NCI-H2196 treated with DMSO at 0.1 percent for 48 hours (cell line): ENCODE measurements around the gene MUC2.

Source experiments
- DNase-seq: peaks from one replicate; lab custom pipeline; 2025; ENCODE audit not compliant: unreplicated experiment; lab: John Stamatoyannopoulos, UW

The MUC2 gene

DNA sequence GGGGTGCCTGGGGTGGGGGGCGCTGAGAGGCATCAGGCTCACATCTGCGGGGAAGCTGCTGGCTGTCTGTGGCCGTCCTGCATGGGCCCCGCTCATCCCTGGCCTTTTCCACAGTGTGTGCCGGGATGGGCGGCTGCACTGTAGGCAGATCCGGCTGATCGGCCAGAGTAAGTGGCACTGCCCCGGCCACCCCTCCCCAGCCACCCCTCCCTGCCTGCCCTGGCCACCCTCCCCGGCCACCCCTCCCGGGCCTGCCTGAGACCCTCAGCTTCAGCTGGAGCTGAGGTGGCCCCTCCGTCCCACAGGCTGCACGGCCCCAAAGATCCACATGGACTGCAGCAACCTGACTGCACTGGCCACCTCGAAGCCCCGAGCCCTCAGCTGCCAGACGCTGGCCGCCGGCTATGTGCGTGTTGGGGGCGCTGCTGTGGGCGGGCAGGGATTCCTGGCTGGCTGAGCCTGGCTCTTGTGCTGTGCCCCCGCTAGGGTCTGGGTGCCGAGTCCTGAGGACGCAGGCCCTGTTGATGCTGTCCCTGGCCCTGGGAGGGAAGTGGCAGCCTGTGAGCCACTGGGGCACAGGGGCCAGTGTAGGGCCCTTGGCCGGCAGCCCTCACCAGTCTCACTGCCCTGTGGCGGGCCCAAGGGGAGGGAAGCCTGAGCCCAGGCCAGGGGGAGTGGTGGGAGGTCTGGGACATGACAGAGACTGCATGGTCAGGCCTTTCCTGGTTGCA, 10.9 kb downstream of the MUC2 start:
- DNase-seq = no peak

GRCh38 chr11:1086171-1087102, 11.8 kb downstream of the MUC2 start:
- no peak for DNase-seq

- no peak for DNase-seq
Measured at GRCh38 chr11:1087279-1087960, 12.7 kb downstream of the MUC2 start.

DNA sequence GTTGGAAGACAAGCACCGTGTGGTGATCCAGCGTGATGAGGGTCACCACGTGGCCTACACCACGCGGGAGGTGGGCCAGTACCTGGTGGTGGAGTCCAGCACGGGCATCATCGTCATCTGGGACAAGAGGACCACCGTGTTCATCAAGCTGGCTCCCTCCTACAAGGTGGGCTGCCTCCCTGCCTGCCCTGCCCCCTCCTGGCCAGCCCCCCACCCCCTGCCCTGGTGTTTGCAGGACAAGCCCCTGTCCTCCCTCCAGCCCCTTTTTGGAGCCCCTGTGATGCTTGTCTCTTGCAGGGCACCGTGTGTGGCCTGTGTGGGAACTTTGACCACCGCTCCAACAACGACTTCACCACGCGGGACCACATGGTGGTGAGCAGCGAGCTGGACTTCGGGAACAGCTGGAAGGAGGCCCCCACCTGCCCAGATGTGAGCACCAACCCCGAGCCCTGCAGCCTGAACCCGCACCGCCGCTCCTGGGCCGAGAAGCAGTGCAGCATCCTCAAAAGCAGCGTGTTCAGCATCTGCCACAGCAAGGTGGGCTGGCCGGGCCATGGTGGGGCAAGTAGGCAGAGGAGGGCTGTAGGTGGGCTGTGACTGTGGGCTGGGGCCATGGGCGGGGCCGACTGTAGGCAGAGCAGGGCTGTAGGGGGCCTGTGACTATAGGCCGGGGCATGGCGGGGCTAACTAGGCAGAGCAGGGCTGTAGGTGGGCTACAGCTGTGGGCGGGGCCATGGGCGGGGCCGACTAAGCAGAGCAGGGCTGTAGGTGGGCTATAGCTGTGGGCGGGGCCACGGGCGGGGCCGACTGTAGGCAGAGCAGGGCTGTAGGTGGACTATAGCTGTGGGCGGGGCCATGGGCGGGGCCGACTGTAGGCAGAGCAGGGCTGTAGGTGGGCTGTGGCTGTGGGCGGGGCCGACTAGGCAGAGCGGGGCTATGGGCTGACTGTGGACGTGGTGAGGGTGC, 13.6 kb downstream of the MUC2 start:
- DNase-seq = no peak

DNA sequence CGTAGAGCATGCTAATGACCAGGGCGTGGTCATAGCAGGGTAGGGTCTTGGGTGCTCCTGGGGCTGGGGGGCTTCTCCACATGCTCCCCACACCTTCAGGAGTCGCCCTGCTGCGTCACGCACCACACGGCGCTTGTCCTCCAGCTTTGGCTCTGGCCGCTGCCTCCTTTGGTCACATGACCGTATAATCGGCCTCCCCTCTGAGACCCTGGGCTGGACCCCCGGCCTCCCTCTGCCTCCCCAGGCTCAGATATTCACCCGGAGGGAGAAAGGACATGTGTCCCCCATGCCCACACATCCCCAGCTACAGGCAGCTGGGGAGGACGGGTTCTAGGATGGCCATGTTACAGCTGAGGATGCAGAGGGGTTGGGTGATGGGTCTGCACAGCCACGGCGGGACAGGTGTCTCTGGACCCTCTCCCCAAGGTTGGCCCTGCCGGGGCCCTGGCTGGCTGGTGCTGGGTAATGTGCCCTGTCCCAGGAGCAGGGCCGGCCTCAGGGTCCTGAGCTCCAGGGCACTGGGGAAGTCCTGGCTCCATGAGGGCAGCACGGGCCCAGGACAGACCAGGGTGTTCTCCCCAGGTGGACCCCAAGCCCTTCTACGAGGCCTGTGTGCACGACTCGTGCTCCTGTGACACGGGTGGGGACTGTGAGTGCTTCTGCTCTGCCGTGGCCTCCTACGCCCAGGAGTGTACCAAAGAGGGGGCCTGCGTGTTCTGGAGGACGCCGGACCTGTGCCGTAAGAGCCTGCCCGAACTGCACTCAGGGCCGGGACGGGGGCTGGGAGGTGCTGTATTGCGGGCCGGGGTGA, 14.5 kb downstream of the MUC2 start:
- no peak for DNase-seq

DNA sequence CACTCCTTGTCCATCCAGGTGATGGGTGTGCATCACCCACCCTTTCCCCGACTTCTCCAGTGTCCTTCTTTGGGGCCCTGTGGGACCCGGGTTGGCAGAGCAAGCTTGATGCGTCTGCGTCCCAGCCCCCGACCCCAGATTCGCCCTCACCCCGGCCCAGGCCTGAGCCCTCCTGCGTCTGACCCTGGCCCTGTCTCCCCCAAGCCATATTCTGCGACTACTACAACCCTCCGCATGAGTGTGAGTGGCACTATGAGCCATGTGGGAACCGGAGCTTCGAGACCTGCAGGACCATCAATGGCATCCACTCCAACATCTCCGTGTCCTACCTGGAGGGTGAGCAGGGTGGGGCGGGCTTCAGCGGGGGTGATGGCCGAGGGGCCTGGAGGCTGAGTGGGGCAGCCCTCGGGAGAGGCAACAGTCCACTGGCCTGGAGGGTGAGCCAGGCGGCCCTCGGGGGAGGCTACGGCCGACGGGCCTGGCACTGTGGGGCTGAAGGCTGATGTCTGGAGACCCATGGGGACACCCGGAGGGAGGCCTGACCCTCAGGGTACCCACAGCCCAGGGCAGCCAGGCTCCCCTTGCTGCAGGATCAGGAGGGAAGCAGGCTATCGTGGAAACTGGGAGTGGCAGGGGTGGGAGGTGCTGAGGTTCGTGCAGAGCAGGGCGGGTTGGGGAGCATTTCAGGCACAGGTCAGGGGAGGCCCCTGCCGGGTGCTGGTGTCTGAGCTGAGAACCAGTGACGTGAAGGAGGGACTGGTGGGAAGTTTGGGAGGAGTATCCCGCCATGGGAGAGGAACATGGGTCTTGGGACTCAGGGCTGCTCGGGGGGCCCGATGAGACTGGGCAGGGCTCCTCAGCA, 15.3 kb downstream of the MUC2 start:
- no peak for DNase-seq

DNA sequence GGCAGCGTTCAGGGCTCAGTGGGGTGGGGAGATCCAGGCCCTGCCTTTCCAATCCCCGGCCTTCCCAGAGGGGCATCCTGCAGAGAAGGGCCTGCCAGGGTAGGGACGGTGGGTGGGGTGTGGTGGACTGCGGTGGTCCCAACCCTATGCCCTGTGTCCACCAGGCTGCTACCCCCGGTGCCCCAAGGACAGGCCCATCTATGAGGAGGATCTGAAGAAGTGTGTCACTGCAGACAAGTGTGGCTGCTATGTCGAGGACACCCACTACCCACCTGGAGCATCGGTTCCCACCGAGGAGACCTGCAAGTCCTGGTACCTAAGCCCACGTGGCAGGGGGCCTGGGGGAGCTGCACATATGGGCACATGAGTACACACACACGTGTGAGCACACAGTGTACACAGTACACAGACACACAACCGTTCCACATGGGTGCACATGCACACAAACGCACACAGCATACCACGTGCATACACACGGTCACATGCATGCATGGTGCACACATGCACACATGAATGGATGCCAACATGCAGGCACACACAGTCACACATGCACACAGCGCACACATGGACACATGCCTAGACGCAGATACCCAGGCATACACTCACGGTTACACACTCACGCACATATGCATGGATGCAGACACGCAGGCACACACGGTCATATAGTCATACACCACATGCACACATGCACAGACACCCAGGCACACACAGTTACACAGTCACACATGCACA, 16.1 kb downstream of the MUC2 start:
- no peak for DNase-seq

DNA sequence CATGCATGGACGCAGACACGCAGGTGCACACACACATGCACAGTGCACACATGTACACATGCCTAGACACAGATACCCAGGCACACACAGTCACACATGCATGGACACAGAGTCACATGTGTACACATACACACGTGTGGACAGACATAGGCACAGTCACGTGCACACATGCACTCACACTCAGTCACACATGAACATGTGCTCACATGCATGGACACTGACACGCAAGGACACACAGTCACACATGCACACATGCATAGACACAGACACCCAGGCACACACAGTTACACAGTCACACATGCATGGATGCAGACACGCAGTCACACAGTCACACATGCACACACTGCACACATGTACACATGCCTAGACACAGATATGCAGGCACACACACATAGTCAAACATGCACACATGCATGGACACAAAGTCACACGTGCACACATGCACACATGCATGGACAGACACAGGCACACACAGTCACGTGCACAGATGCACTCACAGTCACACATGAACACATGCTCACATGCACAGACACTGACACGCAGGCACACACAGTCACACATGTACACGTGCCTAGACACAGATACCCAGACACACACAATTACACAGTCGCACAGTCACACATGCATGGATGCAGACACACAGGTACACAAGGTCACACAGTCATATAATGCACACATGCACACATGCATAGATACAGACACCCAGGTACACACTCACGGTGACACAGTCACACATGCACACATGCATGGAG, 16.8 kb downstream of the MUC2 start:
- no peak for DNase-seq

GRCh38 chr11:1092145-1092670, 17.5 kb downstream of the MUC2 start:
- no peak for DNase-seq

DNA sequence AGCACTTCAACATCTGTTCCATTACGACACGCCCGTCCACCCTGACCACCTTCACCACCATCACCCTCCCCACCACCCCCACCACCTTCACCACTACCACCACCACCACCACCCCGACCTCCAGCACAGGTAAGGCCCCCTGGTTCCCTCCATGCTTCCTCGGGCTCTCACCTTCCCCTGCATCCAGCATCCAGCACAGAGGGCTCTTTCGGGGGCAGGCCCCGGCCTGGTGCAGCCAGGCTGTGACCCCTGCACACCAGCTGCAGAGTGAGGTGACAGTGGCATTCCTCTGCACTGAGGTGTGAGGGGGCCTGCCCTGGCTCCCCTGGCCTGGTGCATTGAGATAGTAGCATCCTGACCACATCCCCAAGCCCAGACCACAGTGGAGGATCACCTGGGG, 18.2 kb downstream of the MUC2 start:
- DNase-seq = no peak

DNA sequence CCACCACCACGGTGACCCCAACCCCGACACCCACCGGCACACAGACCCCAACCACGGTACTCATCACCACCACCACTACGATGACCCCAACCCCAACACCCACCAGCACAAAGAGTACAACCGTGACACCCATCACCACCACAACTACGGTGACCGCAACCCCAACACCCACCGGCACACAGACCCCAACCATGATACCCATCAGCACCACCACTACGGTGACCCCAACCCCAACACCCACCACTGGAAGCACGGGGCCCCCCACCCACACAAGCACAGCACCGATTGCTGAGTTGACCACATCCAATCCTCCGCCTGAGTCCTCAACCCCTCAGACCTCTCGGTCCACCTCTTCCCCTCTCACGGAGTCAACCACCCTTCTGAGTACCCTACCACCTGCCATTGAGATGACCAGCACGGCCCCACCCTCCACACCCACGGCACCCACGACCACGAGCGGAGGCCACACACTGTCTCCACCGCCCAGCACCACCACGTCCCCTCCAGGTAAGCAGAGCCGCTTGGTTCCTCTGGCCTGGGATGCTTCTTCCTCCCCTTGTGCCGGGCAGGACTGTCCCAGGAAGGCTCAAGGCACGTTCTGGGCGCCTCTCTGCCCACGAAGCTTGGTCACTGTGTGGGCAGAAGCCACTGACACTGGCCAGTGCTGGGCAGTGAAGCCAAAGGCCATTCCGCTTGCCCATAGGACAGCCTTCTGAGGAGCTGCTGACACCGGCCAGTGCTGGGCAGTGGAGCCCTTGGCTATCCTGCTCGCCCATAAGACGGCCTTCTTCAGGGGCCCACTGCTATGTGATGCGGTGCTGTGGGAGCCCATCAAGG, 25.1 kb downstream of the MUC2 start:
- DNase-seq = no peak

DNA sequence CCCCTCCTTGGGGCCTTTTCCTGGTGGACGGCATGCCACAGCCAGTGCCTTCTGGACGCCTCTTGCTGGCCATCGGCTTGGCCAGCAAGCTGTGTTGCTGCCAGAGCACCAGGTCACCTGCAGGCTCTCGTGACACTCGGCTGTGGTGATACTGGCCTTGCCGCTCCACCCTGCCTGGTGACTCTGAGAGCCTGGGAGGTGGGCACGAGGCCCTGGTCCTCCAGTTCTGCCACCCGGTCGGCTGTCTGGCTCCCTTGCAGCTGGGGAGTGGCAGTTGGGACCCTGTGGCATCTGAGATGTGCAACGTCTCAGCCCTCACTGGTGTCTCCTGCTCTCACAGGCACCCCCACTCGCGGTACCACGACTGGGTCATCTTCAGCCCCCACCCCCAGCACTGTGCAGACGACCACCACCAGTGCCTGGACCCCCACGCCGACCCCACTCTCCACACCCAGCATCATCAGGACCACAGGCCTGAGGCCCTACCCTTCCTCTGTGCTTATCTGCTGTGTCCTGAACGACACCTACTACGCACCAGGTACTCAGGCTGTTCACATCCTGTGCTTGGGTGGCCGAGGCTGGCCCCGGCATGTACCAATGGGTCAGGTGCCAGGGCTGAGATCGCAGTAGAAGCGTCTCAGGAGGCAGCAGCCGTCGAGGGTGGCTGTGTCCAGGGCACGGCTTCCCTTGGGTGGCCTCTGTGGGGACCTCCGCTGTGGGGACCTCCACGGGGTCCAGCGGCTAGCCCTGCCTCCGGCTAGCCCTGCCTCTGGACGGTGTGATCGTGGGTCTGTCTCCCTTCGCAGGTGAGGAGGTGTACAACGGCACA, 26.0 kb downstream of the MUC2 start:
- DNase-seq = no peak

DNA sequence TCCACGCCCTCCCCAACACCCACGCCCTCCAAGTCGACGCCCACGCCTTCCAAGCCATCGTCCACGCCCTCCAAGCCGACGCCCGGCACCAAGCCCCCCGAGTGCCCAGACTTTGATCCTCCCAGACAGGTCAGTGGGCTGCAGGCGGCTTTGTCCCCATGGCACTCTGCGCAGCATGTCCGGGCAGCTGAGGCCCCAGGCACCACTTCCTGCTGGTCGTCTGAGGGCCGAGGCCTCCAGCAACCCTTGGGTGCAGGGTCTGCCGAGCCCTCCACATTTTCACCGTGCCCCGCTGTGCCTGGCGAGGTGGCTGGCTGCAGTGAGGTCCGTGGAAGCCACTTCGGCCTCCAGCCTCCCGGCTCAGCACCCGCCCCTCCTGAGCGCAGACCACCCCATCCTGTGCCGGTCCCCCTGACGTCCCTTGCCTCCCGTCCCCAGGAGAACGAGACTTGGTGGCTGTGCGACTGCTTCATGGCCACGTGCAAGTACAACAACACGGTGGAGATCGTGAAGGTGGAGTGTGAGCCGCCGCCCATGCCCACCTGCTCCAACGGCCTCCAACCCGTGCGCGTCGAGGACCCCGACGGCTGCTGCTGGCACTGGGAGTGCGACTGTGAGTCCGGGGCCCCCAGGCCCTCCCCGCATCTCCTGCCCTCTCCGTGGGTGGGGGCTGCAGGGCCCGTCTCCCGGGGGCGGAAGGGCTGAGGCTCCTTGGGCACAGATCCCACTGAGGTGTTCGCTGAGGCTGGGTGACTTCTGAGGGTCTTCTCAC, 26.8 kb downstream of the MUC2 start:
- DNase-seq = no peak

DNA sequence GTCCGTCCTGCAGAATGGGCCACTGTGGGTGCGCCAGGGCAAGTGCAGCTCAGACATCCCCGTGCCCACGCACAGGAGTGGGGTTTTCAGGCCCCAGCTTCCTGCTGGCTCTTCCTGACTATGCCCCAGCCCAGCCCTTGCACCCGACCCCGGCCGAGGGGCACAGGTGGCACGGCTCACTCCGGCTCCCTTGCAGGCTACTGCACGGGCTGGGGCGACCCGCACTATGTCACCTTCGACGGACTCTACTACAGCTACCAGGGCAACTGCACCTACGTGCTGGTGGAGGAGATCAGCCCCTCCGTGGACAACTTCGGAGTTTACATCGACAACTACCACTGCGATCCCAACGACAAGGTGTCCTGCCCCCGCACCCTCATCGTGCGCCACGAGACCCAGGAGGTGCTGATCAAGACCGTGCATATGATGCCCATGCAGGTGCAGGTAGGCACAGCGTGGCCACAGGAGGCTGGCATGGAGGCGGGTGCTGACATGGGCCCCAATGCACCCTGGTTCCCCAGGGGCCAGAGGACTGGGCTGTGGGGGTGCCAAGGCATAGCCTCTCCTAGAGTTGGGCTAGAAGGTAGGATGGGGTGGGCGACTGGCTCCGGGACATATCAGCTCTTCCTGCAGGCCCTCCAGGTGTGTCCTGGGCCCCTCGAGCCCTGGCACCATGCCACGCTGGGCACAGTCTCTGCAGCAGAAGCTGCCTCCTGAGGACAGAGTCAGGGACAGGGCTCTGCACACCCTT, 27.7 kb downstream of the MUC2 start:
- no peak for DNase-seq
